Peyer's patch (tissue), 4 donors: ENCODE measurements around the gene CELF1.

ENCODE experiments used
- POLR2A ChIP-seq, 2 donors: fragments of 450-650 bp; IDR thresholded peaks; one replicate each; pipeline ENCODE4 v1.5.1; 2017; ENCODE audit warnings: antibody characterized with exemption in 2 of 2, mild to moderate bottlenecking in 2 of 2, moderate library complexity in 2 of 2
- TF ChIP-seq, protein P1 (sequence below), 6 experiments: fragments of 450-650 bp in 4 of 6; fragments of 200-600 bp in 2 of 6; sonication (generic) in 1 of 6; IDR thresholded peaks; one replicate each; pipeline ENCODE4 v1.5.1; 2017 to 2019; ENCODE audit warnings: antibody characterized with exemption in 6 of 6, mild to moderate bottlenecking in 3 of 6, moderate library complexity in 1 of 6

DNA sequence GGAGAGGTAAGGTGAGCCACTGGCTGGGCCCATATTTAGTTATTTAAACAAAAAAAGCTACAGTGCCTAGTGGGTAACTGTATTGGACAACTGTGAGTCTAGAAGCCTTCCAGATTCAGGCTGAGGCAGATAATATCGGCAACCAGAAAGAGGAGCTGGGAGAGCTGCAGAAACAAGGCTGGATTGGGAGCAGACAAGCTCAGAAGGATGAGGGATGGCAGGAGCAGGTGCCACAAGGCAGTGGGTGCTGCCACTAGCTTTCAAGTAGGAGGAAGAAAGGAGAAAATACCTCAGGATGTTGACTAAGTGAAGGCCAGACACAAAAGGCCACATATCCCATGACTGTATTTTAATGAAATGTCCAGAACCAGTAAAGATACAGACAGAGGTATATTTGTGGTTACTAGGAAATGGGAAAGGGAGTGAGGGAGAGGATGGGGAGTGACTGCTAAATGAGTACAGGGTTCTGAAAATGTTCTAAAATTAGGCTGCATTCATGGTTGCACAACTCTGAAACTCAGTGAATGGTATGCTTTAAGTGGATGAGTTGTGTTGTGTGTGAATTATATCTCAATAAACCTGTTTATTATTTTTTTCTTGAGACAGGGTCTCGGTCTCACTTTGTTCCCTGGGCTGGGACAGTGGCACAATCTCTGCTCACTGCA is 92.2 kb downstream of the CELF1 start:
- TF ChIP-seq, protein P1, sequence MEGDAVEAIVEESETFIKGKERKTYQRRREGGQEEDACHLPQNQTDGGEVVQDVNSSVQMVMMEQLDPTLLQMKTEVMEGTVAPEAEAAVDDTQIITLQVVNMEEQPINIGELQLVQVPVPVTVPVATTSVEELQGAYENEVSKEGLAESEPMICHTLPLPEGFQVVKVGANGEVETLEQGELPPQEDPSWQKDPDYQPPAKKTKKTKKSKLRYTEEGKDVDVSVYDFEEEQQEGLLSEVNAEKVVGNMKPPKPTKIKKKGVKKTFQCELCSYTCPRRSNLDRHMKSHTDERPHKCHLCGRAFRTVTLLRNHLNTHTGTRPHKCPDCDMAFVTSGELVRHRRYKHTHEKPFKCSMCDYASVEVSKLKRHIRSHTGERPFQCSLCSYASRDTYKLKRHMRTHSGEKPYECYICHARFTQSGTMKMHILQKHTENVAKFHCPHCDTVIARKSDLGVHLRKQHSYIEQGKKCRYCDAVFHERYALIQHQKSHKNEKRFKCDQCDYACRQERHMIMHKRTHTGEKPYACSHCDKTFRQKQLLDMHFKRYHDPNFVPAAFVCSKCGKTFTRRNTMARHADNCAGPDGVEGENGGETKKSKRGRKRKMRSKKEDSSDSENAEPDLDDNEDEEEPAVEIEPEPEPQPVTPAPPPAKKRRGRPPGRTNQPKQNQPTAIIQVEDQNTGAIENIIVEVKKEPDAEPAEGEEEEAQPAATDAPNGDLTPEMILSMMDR (IDR thresholded peaks at IDR 0.05) = no peak
- no peak for TF ChIP-seq POLR2A (IDR thresholded peaks at IDR 0.05)
